Endodermal cell (in vitro differentiated cells): Measurements from ENCODE around the gene TRIO. TPM values are rescaled to one million over a fixed set of nuclear protein-coding genes. Genes with fewer than 3 reads are reported as not detected.
A peak's percentile ranks its signal among the peaks of the same experiment; 100 is the strongest.

Experiments used
- DNase-seq: peaks from one replicate; pipeline ENCODE4 v3.0.0-alpha.2; 2017
- H3K27ac ChIP-seq: 2 replicates; pipeline ENCODE4 v1.5.1; 2013; ENCODE audit warnings: mild to moderate bottlenecking, low read depth, low read length, moderate library complexity
- H3K27me3 ChIP-seq: 2 replicates; pipeline ENCODE4 v1.6.1; 2013; ENCODE audit warnings: mild to moderate bottlenecking, low read length, moderate library complexity; ENCODE audit not compliant: insufficient read depth, control insufficient read depth, poor library complexity, severe bottlenecking
- H3K36me3 ChIP-seq: 2 replicates; pipeline ENCODE4 v1.7.0; 2013; ENCODE audit warnings: mild to moderate bottlenecking, low read length, moderate library complexity; ENCODE audit not compliant: control insufficient read depth, insufficient read depth
- H3K4me1 ChIP-seq: one replicate; pipeline ENCODE4 v1.7.0; 2013; ENCODE audit warnings: low read length; ENCODE audit not compliant: control insufficient read depth, insufficient read depth
- H3K4me3 ChIP-seq: 2 replicates; pipeline ENCODE4 v1.5.1; 2013; ENCODE audit warnings: mild to moderate bottlenecking, low read length, moderate library complexity
- H3K9ac ChIP-seq: 2 replicates; pipeline ENCODE4 v1.6.1; 2013; ENCODE audit warnings: mild to moderate bottlenecking, low read length, moderate library complexity; ENCODE audit not compliant: poor library complexity, severe bottlenecking; ENCODE audit errors: extremely low read depth
- H3K9me3 ChIP-seq: 2 replicates; pipeline ENCODE4 v1.6.1; 2013; ENCODE audit warnings: mild to moderate bottlenecking, low read length, moderate library complexity; ENCODE audit not compliant: control insufficient read depth
- H3K27ac Mint-ChIP-seq: 2 replicates; pipeline ENCODE4 v1.8.0; 2020; ENCODE audit warnings: mixed read lengths
- H3K27me3 Mint-ChIP-seq: 2 replicates; pipeline ENCODE4 v1.8.0; 2021; ENCODE audit warnings: mild to moderate bottlenecking, mixed read lengths; ENCODE audit not compliant: insufficient read depth
- H3K36me3 Mint-ChIP-seq: 2 replicates; pipeline ENCODE4 v1.8.0; 2020; ENCODE audit warnings: low read depth, mixed read lengths
- H3K4me1 Mint-ChIP-seq: 2 replicates; pipeline ENCODE4 v1.8.0; 2020; ENCODE audit warnings: mixed read lengths
- H3K4me3 Mint-ChIP-seq: 2 replicates; pipeline ENCODE4 v1.8.0; 2020; ENCODE audit warnings: mild to moderate bottlenecking, moderate library complexity, mixed read lengths
- H3K9me3 Mint-ChIP-seq: 2 replicates; pipeline ENCODE4 v1.8.0; 2020; ENCODE audit warnings: mild to moderate bottlenecking, mixed read lengths
- CTCF ChIP-seq: fragments of 200-600 bp; sonication (generic); conservative IDR thresholded peaks from 2 replicates; pipeline ENCODE4 v1.5.0; 2021; ENCODE audit warnings: antibody characterized with exemption, mild to moderate bottlenecking
- WGBS, 2 experiments: methylation state at CpG; one replicate each; pipeline versions ENCODE4 v1.1.5 to v1.1.7; 2013; ENCODE audit warnings: missing lambda C conversion rate in 2 of 2, mixed read lengths in 1 of 2; ENCODE audit not compliant: insufficient coverage in 1 of 2, insufficient read length in 1 of 2; 5-methylcytosine and 5-hydroxymethylcytosine counted together
- total RNA-seq, 2 donors: library from RNA; stranded (reverse); fragmentation: NEBNext Ultra II Directional in 1 of 2; extraction: Animal tissue kit (Norgen Biotek cat#: 25700) in 1 of 2; gene quantifications; 2 replicates in 1 of 2; 3 replicates in 1 of 2; pipeline ENCODE4 v1.2.1, GENCODE V29; 2021

The TRIO gene
- total RNA-seq, 2 donors from 2014 or later = 88.3 to 109 TPM

- DNase-seq = no peak
- Histone ChIP-seq H3K27ac (no peak overlapping the region), H3K36me3 (peaks cover 73% of the 10 kb centered on the region), H3K27me3 (no peaks in the 10 kb centered on the region), H3K4me1 (no peaks in the 10 kb centered on the region), H3K4me3 (no peak overlapping the region), H3K9me3 (no peaks in the 10 kb centered on the region), H3K9ac (no peak overlapping the region)
- Mint-ChIP-seq H3K4me3 (no peak overlapping the region), H3K4me1 (peaks cover 4% of the 10 kb centered on the region), H3K36me3 (peaks cover 64% of the 10 kb centered on the region), H3K27me3 (no peaks in the 10 kb centered on the region), H3K27ac (no peak overlapping the region), H3K9me3 (no peaks in the 10 kb centered on the region)
- 69 to 91% methylated on average over 5 to 8 of the region's 8 CpGs for WGBS, 2 experiments
- no peak for TF ChIP-seq CTCF
Measured at GRCh38 chr5:14374100-14374499, 231.0 kb downstream of the TRIO start.

- H3K4me3 Mint-ChIP-seq = no peak overlapping the region
- H3K9me3 Mint-ChIP-seq = no peaks in the 10 kb centered on the region
- no peaks in the 10 kb centered on the region for H3K4me1 ChIP-seq
- H3K9ac ChIP-seq = no peak overlapping the region
- H3K4me1 Mint-ChIP-seq = peaks cover 4% of the 10 kb centered on the region
- peaks cover 72% of the 10 kb centered on the region for H3K36me3 ChIP-seq
- H3K27ac Mint-ChIP-seq = no peak overlapping the region
- H3K27me3 ChIP-seq = no peaks in the 10 kb centered on the region
- H3K36me3 Mint-ChIP-seq = peaks cover 70% of the 10 kb centered on the region
- no peak for DNase-seq
- no peak for TF ChIP-seq CTCF
- 91 to 100% methylated on average over 2 to 3 of the region's 3 CpGs for WGBS, 2 experiments
- no peak overlapping the region for H3K4me3 ChIP-seq
- no peaks in the 10 kb centered on the region for H3K27me3 Mint-ChIP-seq
- no peaks in the 10 kb centered on the region for H3K9me3 ChIP-seq
- H3K27ac ChIP-seq = no peak overlapping the region
Measured at GRCh38 chr5:14376789-14377188, 233.6 kb downstream of the TRIO start.

- Histone ChIP-seq H3K36me3 (peaks cover 56% of the 10 kb centered on the region), H3K9me3 (no peaks in the 10 kb centered on the region), H3K27me3 (no peaks in the 10 kb centered on the region), H3K27ac (no peak overlapping the region), H3K4me1 (no peaks in the 10 kb centered on the region), H3K9ac (no peak overlapping the region), H3K4me3 (no peak overlapping the region)
- H3K36me3 Mint-ChIP-seq = peaks cover 58% of the 10 kb centered on the region
- WGBS, 2 experiments = 81 to 89% methylated on average over 18 to 35 of the region's 35 CpGs
- peak; percentile 88 for DNase-seq
- no peaks in the 10 kb centered on the region for H3K27me3 Mint-ChIP-seq
- H3K4me3 Mint-ChIP-seq = no peak overlapping the region
- TF ChIP-seq CTCF = no peak
- no peaks in the 10 kb centered on the region for H3K9me3 Mint-ChIP-seq
- no peak overlapping the region for H3K27ac Mint-ChIP-seq
- no peaks in the 10 kb centered on the region for H3K4me1 Mint-ChIP-seq
Measured at GRCh38 chr5:14379739-14380497, 236.8 kb downstream of the TRIO start.
